ENCODE results near the gene SYVN1.
"Not testable (repeated sequence)": the region's sequence is repeated elsewhere in the genome, so short reads cannot be mapped to it uniquely, and the experiment has no call there.

SYVN1 gene

DNA sequence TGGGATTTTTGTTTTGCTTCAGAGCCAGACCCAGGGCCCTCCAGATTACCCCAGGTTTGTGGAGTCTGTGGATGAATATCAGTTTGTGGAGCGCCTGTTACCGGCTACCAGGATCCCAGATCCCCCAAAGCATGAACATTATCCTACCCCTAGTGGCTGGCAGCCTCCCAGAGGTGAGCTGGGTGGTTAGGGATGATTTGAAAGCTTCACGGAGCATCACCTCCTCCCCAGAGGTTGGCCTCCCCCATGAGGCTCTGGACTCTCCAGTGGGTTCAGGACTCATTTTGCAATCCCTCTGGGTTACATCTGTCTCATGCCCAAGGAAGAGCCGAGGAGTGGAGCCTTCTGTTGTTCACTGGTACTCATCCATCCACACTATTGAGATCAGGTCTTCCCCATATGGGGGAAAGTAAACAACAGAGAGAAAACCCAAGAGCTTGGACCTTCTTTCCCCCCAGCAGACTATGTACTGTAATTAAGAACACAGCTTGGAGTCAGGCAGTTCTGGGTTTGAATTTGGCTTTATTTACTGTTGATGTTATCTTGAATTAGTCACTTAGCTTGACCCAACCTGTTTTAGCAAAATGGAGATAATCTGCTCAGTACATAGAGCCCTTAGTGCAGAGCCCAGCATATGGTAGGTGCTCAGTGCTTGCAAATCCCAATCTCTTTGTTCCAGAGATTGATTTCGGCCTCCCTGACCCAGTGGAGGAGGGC is 9.7 kb downstream of the SYVN1 start:
- TF ChIP-seq, protein P1, sequence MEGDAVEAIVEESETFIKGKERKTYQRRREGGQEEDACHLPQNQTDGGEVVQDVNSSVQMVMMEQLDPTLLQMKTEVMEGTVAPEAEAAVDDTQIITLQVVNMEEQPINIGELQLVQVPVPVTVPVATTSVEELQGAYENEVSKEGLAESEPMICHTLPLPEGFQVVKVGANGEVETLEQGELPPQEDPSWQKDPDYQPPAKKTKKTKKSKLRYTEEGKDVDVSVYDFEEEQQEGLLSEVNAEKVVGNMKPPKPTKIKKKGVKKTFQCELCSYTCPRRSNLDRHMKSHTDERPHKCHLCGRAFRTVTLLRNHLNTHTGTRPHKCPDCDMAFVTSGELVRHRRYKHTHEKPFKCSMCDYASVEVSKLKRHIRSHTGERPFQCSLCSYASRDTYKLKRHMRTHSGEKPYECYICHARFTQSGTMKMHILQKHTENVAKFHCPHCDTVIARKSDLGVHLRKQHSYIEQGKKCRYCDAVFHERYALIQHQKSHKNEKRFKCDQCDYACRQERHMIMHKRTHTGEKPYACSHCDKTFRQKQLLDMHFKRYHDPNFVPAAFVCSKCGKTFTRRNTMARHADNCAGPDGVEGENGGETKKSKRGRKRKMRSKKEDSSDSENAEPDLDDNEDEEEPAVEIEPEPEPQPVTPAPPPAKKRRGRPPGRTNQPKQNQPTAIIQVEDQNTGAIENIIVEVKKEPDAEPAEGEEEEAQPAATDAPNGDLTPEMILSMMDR (IDR thresholded peaks at IDR 0.05; ENCODE audit: insufficient read depth, low read length, missing control alignments): no peak
- POLR2A ChIA-PET: interaction anchor here (0.7 to 2.2 kb wide), 2 partner anchors 10 to 16 kb away, joined by 3 to 7 read pairs; no protein-coding TSS in a partner anchor
- DNase-seq (ENCODE audit: low read depth, low spot score): no peak
- CTCF ChIA-PET: interaction anchor here (0.9 to 1.4 kb wide), 2 partner anchors 11 to 12 kb away, joined by 4 read pairs; no protein-coding TSS in a partner anchor
- no peak overlapping the region for H3K4me3 ChIP-seq (ENCODE audit: low read depth, low read length)

DNA sequence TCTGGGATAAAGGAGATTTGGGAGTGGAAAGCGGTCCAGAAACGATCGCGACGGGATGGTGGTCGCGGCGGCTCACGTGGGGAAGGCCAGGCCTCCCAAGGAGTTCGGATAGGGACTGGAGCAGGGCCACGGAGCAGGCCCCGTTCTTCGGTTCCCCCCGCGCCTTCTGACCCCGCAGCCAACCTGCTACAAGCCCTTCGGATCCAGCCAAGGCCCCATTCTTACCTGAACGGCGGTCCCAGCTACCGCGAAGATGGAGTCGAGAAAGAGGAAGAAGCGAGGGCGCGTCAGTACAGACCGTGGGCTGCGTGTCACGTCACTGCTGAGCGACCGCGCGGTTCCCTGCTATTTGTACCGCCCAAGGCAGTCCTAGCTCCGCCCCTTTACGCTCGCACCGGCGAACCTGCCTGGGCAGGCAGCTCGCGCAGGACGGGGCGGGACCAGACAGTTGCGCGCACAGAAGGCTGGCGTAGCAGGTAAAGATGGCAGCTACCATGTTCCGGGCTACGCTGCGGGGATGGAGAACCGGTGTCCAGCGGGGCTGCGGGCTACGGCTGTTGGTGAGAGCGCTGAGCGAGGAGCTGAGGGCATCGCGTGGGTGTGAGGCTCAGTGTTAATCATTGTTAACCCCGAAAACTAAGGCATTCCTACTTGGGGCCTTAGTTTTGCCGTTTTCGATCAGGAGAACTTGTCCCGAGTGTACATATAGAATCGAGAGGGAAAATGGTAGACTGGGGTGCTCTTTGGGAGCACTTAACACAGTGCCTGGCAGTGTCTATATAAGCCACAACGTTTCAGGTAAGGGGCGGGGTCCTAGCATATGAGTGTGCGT is 12.2 kb downstream of the SYVN1 start, which contains the start of the genes FAU and MRPL49:
FAU (minus strand) TSS at position 270 of the 832 bp plus-strand sequence. CDS start 321 bp downstream, outside the sequence.
MRPL49 (plus strand) TSS at position 457 of the 832 bp plus-strand sequence; CDS start at position 483, 26 bp downstream.
- DNase-seq (ENCODE audit: low read depth, low spot score): peak; percentile 70
- POLR2A ChIA-PET: interaction anchor here (0.7 to 2.2 kb wide), 9 partner anchors 9 to 274 kb away, joined by 3 to 20 read pairs (median 3); partner anchors contain the start of genes POLA2 and SYVN1
- TF ChIP-seq, protein P1 (IDR thresholded peaks at IDR 0.05; ENCODE audit: insufficient read depth, low read length, missing control alignments): no peak
- peak within 1 kb of the TSS; percentile 92 for H3K4me3 ChIP-seq (ENCODE audit: low read depth, low read length)
- CTCF ChIA-PET: interaction anchor here (0.7 to 7.1 kb wide), 11 partner anchors 7 to 207 kb away, joined by 3 to 72 read pairs (median 3); partner anchors contain the start of genes ARL2, BATF2, SYVN1 and TM7SF2

DNA sequence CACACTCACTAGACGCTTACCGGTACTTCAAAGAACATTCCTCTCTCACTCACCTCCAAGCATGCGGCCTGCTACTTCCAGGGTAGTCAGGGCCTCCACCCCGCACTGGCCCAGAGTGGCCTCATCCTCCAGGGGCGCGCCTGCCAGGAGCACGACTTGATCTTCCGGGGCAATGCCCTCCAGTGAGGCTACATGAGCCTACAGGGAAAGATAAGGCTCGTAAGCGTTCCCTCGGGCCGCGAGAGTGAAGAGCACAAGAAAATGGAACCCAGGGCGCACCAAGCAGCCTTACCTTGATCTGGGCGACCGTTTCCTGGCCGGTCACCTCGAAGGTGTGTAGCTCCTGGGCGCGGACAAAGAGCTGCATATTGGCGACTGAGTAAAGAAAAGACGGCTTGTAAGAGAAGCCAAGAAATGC is 12.9 kb downstream of the SYVN1 start:
- peak overlapping the region; percentile 92 for H3K4me3 ChIP-seq (ENCODE audit: low read depth, low read length)
- TF ChIP-seq, protein P1 (IDR thresholded peaks at IDR 0.05; ENCODE audit: insufficient read depth, low read length, missing control alignments): no peak
- DNase-seq (ENCODE audit: low read depth, low spot score): no peak
- POLR2A ChIA-PET: interaction anchor here (0.7 to 2.2 kb wide), 9 partner anchors 9 to 273 kb away, joined by 3 to 20 read pairs (median 3); partner anchors contain the start of gene SYVN1
- CTCF ChIA-PET: interaction anchor here (0.7 to 7.1 kb wide), 11 partner anchors 8 to 273 kb away, joined by 3 to 72 read pairs (median 4); partner anchors contain the start of genes ARL2, BATF2, SYVN1 and TM7SF2

DNA sequence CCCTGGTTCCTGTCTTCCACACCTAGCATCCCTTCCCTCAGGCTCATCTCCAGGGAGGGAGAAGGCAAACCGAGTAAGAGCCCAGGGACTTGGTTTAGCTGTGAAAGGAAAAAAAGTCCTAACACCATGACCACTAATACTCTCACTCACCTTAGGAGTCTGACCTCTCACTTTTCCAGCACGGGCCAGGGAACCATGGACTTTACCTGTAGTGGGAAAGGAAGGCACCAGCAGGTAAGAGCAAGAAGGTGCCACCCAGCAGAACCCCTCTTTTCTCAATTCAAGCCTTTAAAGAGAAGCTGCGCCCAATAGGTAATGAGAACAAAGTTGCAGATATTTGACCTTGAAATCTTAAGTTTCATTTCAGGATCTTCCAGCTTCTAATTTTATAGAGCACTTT is 13.5 kb downstream of the SYVN1 start:
- TF ChIP-seq, protein P1 (IDR thresholded peaks at IDR 0.05; ENCODE audit: insufficient read depth, low read length, missing control alignments): no peak
- DNase-seq (ENCODE audit: low read depth, low spot score): no peak
- ChIA-PET POLR2A (interaction anchor here (1.3 to 2.2 kb wide), 2 partner anchors 10 to 14 kb away, joined by 4 to 12 read pairs; partner anchors contain the start of gene SYVN1), CTCF (interaction anchor here (0.7 to 7.1 kb wide), 11 partner anchors 9 to 273 kb away, joined by 3 to 72 read pairs (median 3); partner anchors contain the start of genes ARL2, BATF2 and TM7SF2)
- peak overlapping the region; percentile 92 for H3K4me3 ChIP-seq (ENCODE audit: low read depth, low read length)

DNA sequence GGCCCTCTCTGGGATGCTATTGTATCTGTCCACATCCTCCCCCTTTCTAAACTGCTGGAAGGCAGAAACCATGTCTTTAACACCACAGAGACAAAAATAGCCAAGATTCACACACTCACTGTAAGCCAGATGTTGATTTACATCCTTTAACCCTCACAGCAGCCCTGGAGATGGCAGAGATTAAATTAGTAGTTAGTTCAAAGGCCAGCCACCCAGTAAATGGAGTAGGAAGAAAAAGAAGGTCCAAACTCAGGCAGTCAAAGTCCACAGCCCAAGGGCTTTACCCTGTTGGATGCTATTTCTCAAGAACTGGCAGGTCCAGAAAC is 14.7 kb downstream of the SYVN1 start:
- POLR2A ChIA-PET: no interaction called here
- no peak for DNase-seq (ENCODE audit: low read depth, low spot score)
- CTCF ChIA-PET: interaction anchor here (1.0 to 7.1 kb wide), 4 partner anchors 9 to 334 kb away, joined by 3 to 72 read pairs (median 38); partner anchors contain the start of genes ARL2 and TM7SF2
- H3K4me3 ChIP-seq (ENCODE audit: low read depth, low read length): no peak overlapping the region
- TF ChIP-seq, protein P1 (IDR thresholded peaks at IDR 0.05; ENCODE audit: insufficient read depth, low read length, missing control alignments): no peak

DNA sequence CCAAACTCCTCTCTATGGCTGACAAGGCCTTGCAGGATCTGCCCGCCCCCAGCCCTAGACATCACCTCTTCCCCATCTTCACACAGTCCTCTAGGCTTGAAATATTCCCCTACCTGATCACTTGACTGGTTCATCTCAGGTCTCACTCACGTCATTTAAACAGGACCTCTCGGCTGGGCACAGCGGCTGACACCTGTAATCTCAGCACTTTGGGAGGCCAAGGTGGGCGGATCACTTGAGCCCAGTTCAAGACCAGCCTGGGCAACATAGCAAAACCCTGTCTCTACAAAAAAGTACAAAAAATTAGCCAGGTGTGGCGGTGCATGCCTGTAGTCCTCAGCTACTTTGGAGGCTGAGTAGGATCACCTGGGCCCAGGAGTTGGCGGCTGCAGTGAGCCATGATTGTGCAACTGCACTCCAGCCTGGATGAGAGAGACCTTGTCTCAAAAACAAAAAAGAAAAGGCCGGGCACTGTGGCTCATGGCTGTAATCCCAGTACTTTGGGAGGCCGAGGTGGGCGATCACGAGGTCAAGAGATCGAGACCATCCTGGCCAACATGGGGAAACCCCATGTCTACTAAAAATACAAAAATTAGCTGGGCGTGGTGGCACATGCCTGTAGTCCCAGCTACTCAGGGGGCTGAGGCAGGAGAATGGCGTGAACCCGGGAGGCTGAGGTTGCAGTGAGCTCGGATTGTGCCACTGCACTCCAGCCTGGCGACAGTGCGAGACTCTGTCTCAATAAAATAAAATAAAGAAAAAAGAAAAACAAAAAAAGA is 15.2 kb downstream of the SYVN1 start:
- not testable (repeated sequence) for DNase-seq (ENCODE audit: low read depth, low spot score); H3K4me3 ChIP-seq (ENCODE audit: low read depth, low read length)
- ChIA-PET POLR2A (interaction anchor here (0.5 kb wide), 1 partner anchor 17 kb away, joined by 4 read pairs; no protein-coding TSS in a partner anchor), CTCF (interaction anchor here (0.8 to 7.1 kb wide), 17 partner anchors 9 to 333 kb away, joined by 3 to 72 read pairs (median 4); partner anchors contain the start of genes ARL2, CAPN1, PPP2R5B and TM7SF2)
